T-helper 1 cell (primary cell): ENCODE data around the gene SLC25A53.
A peak's percentile ranks its signal among the peaks of the same experiment; 100 is the strongest.

ENCODE experiments used
- DNase-seq, 5 donors: peaks; one replicate each; pipeline ENCODE4 v3.0.0-alpha.2; 2012 to 2020
- total RNA-seq, 4 donors: gene quantifications; one replicate each; lab custom pipeline; 2026; lab: John Stamatoyannopoulos, UW

SLC25A53 gene, protein sequence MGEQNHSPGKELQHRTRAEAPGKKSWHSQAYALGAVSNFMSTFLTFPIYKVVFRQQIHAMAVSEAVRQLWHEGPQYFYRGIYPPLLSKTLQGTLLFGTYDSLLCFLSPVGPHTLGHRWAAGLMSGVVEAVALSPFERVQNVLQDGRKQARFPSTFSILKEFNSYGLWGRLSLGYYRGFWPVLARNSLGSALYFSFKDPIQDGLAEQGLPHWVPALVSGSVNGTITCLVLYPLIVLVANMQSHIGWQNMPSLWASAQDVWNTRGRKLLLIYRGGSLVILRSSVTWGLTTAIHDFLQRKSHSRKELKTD
- total RNA-seq: 5.5 to 10.3 (median 7.9) reads per million in 4 donors

DNA sequence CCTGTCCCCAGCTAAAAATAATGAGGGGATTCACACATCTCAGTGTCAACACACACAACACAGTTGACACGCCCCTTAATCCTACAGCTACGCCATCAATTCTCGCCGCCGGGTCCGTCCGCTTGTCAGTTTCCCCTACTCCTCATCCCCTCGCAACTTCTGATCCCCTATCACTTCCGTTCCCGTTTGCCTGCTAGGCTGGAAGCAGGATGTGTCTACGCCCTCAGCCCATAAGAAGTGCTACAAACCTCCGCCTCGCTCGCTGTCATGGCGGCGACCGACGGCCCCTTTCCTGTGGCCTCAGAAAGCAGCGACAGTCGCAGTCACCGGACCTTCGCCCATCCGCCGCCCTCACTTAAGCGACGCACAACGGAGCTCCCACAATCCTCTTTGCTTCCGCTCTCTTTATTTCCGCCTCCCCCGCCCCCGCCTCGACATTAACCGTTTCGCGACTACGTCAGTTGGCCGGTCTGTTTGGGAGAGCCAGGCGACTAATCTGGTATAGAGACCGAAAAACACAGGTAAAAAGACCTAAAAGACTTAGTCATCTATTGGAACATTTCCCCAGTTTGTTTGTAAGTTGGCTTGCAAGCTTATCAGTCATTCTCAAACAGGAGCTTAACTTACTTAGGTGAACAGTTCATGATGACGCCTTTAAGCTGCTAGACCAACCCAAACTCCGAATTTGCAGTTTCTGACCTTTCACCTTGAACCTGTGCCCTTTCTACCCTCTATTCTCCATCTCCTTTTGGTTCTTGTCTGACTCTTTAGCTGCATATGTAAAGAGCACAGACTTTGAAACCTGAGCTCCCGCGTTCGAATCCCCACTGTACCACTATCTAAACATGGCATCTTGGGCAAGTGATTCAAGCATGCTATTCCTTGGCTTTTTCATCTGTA, at the start of gene SLC25A53:
TSS of gene SLC25A53 (minus strand) at position 380 of the 900 bp plus-strand sequence. CDS start 51,752 bp downstream, outside the sequence.
- DNase-seq: peak; percentile 48 to 88 (median 64)

DNA sequence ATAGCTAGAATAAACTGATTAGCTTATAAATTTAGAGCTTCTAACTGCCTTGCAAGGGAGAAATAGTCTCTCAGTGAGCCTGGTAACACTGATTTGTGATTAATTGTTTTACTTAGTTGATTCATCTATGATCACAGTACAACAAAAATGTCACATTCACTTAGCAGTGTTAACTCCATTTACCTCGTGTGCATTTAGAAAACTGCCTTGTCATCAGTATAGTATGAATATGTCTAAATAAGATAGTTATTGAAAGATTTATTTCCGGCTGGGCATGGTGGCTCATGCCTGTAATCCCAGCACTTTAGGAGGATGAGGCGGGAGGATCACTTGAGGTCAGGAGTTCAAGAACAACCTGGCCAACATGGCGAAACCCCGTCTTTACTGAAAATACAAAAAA, 48.7 kb upstream of the SLC25A53 start:
- DNase-seq: no peak

DNA sequence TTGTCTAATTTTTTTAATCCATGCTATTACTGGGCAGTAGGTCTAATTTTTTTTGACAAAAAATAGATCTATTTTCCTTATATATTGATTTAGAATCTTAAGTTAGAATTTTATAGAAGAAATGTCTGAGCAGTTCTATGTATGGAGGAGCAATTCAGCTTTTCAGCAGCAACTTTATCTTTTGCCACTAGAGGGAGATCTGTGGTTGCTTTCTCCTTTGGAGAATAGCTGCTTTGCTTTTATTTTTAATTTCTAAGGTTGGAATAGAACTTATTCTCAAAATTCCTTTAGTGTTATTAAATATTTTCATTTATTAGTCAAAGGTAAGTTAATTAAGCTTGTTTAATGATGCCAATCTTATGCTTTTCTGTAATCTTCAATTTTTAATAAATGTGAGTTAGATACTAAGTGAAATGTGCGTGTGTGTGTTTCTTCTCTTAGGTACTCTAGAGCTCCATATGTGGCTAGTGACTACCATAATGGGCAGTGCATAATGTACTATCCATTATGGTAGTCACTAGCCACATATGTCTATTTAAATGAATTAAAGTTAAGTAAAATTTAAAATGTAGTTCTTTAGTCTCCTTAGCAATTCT, 38.8 kb upstream of the SLC25A53 start:
- peak in 1 of 5 donors; percentile 23 for DNase-seq

DNA sequence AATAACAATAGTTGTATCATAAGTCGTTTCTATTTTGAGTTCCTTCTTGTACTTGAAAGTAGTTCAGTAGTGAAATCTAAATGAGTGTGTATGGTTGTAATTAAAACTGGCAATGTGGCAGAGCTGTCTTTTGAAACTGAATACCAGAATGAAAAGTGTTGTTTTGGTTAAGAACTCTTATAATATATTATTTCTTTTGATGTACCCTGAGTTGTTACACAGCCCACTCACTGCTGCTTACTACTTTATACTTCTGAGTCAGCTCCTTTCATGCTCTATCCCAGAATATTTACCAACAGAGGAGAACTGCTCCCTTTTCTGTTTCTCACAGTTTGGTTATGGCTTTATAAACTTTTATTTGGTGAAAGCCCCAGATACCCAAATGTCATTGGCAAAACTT, 38.2 kb upstream of the SLC25A53 start:
- no peak for DNase-seq

DNA sequence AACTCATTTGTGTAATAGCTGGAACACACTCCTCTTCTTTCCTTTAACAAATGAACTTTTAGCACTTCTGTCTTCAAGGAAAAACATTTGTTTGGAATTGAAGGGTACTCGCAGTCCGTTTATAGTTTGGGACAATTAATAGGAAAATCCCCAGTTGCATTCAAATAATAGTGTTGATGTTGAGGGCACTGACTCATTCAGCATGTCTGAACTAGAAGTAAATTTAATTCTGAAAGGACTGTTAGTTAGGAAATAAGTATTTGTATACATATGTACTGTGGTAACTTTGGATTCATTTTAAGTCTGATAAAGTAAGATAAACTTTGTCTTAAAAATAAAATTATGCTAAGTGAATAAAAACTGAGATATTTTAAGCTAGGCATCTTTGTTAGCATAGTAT, 36.7 kb upstream of the SLC25A53 start:
- no peak for DNase-seq

DNA sequence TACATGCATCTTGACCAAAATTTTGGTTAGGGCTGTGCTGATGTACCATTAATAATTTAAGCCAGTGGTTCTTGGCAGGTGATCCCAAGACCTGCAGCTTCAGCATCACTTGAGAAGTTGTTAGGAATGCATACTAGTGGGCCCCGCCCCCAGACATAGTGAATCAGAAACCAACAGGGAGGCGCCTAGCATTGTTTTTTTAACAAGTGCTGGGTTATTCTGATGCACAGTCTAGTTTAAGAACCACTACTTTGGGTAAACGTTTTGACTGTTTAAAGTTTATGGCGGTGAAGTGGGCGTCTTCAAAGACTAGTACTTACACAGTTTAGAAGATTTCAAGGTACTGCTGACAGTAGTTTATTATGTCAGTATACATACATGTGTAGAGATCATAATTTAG, 33.0 kb upstream of the SLC25A53 start:
- no peak for DNase-seq

DNA sequence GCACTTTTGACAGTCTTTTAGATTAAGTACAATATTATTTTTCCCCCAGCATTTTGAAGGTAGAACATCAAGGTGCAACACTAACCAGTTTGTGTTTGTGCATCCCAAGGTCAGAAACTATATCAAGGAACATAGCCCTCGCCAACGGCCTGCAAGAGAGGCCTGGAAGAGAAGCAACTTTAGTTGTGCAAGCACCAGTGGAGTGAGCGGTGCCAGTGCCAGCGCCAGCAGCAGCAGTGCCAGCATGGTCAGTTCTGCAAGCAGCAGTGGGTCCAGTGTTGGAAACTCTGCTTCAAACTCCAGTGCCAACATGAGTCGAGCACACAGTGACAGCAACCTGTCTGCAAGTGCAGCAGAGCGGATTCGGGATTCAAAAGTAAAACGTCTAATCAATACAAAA, 31.1 kb upstream of the SLC25A53 start:
- no peak for DNase-seq

DNA sequence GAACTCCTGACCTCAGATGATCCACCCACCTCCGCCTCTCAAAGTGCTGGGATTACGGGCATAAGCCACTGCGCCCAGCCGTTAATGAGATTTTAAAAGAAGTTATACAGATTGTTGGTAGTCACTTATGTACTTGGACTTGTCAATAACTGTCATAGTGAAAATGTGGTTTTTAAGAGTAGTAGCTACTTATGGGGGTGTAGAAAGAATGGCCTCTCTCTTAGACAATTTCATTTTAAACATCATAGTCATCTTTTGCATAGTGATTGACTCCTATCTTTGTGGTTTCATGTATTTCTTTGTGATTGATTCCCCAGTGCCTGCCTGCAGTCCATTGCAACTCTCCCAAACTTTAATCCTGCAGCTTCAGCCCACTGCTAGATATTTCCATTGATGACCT, 26.9 kb upstream of the SLC25A53 start:
- DNase-seq: peak in 1 of 5 donors; percentile 1

DNA sequence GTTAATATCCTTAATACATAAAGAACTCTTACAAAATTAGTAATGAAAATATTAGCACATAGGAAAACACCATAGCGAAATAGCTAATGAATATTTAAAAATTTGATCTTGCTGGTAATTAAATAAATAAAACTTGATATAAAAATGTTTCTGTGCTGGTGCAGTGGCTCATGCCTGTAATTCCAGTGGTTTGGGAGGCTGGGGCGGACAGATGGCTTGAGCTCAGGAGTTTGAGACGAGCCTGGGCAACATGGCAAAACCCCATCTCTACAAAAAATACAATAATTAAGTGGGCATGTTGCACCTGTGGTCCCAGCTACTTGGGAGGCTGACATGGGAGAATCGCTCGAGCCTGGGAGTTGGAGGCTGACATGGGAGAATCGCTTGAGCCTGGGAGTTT, 17.0 kb upstream of the SLC25A53 start:
- no peak for DNase-seq

DNA sequence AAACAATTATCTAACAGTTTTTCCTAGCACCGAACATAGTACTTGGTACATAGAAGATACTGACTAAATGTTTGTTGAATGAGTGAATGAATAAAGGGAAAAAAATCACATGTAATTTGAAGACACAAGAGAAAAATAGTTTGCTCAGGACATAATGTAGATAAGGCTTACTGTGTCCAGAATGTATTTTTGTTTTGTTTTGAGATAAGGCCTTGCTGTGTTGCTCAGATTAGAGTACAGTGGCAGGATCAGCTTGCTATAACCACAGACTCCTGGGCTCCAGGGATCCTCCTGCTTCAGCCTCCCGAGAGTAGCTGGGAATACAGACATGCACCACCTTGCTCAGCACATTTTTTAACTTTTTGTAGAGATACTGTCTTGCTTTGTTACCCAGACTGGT, 16.0 kb upstream of the SLC25A53 start:
- DNase-seq: no peak

DNA sequence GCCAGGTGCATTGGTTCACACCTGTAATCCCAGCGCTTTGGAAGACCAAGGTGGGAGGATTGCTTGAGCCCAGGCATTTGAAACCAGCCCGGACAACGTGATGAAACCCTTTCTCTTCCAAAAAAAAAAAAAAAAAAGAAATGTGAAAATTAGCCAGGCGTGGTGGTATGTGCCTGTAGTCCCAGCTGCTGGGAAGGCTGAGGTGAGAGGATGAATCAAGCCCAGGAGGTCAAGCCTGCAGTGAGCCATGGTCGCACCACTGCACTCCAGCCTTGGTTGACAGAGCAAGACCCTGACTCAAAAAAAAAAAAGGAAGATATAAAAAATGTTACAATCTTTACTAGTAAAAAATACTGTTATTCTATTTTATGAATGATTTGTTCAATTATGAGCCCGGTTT, 15.3 kb upstream of the SLC25A53 start:
- no peak for DNase-seq

DNA sequence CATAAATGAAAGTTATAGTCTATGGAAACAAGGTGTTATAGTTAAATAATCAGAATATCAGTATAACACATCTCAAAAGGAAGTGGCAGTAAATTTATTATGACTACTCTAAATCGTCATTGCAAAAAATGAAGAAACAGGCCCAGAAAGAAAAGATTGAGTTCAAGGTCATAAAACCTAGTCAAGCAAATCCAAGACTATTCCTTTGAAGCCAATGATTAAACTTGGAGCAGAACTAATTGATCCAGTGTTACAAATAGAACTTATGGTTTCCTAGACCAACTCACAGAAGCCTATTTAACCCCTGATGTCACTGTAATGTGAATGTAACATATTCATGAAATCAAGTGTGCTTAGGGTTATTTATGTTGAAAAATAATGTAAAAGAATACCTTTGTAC, 11.3 kb upstream of the SLC25A53 start:
- DNase-seq: no peak

DNA sequence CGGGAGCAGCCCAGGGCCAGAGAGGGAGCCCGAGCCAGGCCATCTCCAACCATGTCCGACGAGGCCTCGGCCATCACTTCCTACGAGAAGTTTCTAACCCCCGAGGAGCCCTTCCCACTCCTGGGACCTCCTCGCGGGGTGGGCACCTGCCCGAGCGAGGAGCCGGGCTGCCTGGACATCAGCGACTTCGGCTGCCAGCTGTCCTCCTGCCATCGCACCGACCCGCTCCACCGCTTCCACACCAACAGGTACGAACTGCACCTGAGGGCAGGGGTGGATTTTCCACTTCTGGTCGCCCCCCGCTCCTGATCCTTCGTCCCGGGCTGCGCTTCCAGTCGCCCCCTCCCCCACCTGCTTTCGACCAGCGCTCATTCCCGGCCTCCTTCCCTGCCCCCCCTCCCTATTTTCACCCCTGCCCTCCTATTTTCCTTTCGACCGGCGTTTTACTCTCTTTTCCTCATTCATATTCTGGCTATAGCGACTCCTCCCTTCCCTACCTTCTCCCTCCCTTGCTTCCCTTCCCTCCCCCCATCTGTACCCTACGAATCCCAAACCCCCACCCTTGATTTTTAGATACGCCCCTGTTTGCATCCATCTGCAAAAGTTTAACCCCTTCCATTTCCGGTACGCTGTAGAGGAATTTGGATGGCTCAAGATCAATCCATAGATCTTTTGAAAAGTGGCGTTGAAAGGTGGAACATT, 10.1 kb upstream of the SLC25A53 start:
- DNase-seq: no peak

DNA sequence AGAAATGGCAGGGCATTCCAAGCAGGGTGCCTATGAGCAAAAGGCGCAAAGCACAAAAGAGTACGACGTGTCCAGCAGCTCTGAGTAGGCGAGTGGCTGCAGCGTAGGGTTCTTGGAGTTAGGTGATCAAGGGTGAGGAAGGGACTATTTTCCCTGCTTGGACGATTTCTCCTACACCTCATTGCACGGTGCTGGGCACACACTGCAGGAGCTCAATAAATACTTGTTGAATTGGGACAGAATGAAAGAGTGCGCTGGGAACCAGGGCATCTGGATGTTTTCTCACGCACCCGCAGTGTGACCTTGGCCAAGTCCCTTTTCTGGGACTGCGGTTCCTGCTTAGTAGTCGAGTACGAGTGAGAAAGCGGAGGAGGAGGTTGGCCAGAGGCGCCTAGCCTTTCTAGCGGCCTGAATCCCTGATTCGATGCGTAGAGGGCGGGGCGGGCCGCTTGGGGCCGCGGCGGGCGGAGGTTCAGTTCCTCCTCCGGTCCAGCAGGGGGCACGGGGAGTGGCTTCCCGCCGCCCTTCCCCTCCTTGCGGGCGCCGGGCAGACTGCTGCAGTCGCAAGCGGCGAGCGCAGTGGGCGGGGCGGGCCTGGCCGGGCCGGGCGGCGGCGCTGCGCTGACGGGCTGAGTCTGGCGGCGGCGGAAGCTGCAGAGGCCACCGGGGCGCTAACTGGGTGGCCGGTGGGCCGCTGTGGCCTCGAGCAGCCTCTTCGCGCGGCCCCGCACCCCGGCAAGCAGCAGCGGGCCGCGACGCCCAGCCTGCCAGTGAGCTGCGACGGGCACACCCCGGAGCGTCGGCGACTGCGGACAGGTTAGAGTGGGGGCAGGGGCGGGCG, 9.3 kb upstream of the SLC25A53 start, which contains the start of gene FAM199X:
TSS of gene FAM199X (plus strand) at position 560 of the 841 bp plus-strand sequence. CDS start 333 bp downstream, outside the sequence.
- DNase-seq: peak; percentile 72 to 87 (median 77)

DNA sequence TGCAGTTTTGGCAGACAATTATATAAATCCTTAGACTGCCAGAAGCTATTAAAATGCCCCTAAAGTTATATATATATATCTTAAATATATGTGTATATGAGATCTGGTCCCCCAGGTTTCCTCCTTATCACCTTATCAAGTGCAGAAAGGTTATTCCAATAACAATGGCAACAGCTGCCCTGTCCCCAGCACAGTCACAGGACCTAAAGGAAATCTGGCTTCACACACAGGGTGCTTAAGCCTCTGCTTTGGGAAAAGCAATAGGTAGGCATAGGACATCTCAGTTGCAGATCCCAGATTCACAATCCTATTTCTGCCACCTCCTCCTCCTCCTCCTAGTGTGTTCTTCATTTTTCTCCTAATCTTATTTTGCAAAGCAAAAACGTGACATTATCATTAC, 5.8 kb downstream of the SLC25A53 start:
- DNase-seq: no peak

DNA sequence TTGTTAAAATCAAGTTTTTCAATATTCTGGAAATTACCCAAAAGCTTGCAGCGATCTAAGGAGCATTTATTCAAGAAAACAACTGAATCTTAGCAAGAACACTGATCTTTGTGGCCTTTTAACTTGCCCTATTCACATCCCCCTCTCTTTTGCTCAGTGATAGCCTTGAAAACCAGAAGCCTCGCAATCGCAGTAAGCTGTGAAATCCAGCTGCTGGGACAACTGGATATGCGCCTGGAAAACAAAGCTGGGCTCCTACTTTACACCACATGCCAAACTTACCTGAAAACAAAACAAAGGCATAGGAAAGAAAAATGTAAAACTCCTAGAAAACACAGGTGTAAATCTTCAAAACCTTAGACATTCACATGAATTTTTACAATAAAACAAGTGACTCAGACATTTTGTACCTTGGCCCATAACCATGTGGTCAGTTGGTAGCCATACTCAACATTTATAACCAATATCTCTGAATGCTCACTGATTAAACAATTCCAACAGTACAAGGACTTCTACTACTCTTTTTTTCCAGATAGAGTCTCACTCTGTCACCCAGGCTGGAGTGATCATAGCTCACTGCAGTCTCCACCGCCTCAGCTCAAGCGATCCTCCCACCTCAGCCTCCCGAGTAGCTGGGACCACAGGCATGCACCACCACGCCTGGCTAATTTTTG, 15.6 kb downstream of the SLC25A53 start:
- no peak for DNase-seq

DNA sequence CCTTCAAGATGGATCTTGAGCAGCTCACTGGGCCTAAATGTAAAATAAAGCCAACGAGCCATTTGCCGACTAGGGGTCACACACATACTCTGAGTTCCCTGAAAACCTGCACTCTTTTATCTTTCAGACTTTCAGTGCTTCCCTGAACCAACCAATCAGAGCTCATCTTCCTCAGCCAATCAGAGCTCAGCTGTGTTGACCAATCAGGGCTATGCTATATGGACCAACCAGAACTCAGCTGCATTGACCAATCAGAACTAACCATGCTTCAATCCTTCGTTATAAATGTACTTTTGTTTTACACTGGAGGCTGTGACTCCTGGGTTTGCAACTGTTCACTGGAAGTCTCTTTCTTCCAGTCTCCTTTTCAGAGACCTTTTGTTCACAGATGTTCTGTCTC, 19.3 kb downstream of the SLC25A53 start:
- DNase-seq: no peak

DNA sequence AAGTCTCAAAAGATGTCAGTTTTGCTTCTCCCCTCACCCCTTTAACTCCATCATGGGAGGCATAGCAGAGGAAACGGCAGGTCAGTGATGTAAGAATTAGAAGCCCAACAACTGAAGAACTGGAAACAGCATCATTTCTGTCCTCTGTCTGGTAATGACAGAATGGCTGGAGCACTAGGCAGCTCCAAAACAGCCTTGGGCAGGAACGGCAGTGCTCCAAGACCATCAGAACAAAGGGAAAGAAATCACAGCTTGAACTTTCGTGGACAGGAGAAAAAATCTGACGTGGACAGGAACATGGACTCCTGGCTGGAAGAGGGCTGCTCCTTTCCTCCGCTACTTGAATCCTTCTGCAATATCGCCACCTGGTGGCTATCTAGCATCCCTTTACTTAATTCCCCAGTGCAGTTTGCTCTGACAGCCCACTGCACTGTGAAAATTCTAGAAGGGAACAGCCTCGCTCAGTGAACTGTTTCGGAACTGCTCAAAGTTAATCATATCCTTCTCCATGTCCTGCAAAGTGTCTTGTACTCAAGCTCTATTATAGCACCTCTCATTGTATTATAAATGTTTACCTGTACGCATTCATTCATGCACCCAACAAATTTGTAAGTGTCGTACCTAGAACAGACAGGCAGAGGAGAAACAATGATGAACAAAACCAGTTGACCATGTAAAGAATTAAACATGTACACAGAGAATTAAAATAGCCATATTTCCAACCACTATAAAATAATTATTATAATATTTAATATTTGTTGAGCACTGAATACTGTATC, 20.4 kb downstream of the SLC25A53 start:
- DNase-seq: peak; percentile 13 to 57 (median 43)

DNA sequence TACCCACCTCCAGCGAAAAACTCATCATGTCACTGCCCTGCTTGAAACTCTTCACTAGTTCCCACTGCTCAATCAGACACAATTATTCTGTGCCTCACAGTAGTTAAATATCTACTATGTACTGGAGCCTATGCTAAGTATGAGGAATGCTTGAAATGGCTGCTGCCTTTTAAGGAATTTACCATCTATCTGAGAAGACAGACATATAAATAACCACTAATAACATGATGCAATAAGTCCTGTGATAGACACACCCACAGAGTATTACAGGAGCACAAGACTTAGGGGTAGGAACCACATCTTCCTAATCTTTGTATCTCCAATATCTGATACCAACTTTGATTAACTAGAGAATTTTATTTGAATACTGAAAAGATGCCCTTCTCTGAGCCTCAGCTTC, 21.1 kb downstream of the SLC25A53 start:
- DNase-seq: no peak

DNA sequence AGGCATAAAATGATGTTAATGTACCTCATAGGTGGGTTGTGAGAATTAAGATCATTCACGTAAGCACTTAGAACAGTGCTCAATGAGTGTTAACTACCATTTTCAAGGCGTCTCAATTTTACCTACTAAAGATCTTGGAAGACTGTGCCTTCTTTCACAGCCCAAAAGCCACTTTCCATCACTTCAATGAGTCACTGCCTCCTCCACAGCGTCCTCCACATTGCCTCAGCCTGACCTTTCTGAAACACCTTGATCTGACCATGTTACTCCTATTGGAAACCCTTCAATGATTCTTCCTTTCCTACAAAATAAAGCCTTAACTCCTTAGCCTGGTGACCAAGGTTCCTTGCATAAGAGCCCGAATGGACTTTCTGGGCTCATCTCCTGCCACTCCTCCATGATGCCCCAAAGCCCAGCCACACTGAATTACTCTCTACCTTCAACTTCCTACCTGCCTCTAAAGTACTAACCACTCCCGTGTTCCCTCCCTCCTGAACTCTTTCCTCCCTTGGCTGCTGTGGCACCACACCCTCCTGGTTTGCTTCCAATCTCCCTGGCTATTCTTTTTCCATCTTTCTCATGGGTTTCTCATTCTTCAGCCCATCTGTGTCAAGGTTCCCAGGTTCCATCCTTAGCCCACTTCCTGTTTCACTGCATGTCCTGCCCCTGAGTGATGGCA, 22.1 kb downstream of the SLC25A53 start:
- DNase-seq: no peak
